GM18870 (cell line): ENCODE results near the gene OPCML.

ENCODE experiments used
- ATAC-seq: cut with Tn5 transposase; IDR thresholded peaks from one replicate; pipeline ENCODE4 v1.9.1; 2021; ENCODE audit warnings: moderate library complexity; ENCODE audit not compliant: unreplicated experiment

The OPCML gene

DNA sequence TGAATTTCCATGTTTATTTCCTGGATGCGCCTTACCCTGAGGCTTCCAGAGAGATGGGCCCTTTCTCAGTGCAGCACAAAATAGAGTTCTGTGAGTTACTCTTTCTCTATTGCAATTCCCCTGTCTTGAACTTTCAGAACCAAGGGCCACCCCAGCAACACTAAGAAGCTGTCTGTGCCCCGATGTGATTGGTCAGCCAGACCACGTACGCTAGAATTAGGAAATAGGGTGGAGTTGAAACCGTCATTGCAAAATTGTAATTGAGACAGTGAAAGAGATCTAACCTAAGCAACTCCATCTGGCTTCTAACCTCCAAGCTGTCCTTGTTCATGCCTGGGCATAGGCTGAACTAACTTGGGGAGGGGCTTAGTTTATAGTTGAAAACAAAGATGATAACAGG lies 981.3 kb downstream of the OPCML start:
- ATAC-seq = no peak

DNA sequence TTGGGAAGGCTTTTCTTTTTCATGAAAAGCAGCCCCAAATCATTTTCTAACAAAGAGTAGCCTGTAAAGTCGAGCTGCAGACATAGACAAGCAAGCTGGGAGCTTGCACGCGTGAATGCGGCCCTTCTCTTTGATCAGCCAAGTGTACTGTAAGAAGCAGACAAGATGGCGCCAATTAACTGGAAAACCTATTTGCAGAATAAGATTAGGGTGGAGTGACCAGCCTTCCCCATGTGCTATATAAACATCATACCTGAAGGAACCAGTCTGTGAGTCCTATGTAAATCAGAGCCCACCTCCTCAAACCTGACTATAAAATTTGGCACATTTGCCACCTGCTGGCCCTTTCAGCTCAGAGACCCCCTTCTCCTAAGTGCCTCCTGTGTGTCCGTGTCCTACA lies 982.7 kb downstream of the OPCML start:
- no peak for ATAC-seq

DNA sequence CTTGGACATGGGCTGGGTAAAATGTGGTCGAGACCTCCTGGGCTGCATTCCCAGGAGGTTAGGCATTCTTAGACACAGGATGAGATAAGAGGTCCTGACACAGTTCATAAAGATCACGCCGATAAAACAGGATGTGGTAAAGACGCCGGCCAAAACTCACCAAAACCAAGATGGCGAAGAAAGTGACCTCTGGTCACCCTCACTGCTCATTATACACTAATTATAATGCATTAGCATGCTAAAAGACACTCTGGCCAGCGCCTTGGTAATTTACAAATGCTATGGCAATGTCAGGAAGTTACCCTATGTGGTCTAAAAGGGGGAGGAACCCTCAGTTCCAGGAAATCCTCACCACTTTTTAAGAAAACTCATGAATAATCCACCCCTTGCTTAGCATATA lies 983.3 kb downstream of the OPCML start:
- no peak for ATAC-seq

DNA sequence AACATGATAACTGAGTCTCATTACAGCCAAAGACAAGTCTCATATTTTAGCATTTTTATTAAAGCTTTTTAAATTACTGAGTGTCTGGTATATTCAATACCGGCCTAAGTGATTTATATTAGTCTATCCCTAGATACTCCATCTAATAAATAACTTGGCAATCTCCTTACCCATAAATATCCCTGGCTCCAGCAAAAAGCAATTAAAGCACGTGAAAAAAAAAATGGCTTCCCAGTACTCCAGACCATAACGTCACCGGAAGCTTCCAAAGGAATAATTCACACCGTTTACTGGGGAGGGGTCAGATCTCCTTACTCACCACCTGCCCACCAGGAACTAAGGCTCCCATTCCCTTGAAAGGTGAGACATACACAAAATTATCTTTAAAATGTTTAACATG lies 988.3 kb downstream of the OPCML start:
- ATAC-seq = no peak

DNA sequence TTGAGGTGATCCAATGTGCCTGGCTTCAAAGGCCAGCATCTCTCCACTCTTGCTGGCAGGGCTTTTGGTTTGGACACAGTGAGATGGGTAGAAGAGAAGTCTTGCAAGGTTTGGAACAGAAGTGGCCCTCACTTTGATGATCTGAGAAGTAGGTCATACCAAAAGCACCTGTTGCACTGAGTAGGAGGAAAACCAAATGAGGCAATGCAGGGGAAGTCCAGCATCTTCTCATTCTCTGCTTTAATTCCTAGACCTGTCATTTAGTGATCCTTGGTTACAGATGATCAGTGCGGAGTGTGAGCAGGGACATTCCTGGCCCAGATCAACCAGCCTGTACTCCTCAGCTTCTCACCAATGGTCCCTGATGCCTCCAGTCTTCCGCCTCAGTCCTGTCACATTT lies 990.5 kb downstream of the OPCML start:
- no peak for ATAC-seq

DNA sequence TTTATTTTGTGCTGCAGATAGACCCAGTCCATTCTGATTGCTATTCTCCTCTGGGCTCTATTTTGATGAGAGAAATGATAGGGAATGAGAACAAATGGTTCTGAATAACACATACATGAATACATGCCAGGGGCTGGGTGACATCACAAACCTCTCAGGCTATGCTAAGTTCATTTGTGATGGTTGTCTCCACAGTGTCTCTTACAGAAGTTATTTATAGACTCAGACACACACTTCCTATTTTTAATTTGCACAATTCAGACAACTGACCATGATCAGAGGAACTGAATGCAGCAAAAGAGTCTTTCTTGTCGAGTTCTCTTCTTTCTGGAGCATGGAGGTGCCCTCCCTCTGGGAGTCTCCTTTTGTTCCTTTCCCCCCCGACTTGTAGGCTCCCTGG lies 991.7 kb downstream of the OPCML start:
- no peak for ATAC-seq

DNA sequence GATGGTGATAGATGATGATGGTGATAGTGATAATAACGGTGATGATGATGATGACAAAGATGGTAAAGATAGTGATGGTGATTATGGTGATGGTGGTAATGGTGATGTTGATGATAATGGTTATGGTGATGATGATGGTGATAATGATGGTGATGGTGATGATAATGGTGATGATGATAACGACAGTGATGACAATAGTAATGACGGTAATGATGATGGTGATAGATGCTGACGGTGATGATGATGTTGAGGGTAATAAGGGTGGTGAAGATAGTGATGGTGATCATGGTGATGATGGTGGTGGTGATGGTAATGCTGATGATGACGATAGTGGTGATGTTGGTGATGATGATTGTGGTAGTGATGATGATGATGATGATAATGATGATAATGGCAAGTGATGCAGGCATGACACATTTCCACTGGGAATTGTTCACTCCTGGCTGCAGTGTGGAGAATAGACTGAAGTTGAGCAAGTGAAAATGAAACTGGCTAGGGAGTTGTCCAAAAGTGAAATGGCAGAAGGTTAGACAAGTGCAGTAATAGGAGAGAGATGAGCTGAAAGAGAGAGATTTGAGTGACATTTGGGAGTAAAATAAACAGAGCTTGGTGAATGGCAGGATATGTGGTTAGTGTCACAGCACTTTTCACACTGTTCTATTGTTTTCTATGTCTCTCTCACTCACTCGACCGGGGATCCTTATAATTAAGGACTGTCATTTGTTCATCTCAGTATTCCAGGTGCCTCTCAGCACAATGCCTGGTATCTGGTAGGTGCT lies 992.5 kb downstream of the OPCML start:
- ATAC-seq = no peak

DNA sequence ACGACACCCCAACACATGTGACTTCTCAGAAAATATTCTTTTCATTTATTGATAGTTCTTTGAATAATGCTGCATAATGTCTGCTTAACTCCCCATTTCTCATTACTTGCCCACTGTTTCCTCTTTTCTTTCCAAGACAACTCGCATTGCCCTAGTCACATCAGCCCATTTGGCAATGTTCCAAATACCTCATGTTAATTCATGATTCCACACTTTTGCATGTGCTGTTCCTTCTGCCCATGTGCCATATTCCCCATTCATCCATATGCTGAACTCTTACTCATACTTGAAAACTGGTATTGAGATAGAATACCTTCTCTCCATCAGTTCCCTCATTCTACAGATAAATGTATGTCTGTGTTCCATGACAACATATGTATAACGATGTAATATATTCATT lies 993.7 kb downstream of the OPCML start:
- ATAC-seq = no peak

DNA sequence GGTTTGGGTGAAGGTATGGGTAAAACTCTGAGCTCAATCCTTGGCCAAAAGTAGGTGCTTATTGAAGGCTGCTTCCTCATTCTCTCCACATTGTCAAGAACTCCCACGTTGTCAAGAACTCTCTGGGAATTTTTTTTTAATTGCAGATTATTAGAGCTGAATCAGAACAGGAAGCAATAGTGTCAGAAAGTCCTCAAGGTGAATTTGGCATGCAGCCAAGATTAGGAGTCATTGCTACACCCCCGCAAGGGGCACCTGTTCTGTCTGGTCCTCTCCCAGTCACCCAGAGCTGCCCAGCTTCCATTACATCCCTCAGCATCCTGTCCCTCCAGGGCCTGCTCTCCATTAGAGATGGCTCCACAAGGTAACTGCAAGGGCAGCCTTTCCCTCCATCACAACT lies 996.5 kb downstream of the OPCML start:
- ATAC-seq = no peak

DNA sequence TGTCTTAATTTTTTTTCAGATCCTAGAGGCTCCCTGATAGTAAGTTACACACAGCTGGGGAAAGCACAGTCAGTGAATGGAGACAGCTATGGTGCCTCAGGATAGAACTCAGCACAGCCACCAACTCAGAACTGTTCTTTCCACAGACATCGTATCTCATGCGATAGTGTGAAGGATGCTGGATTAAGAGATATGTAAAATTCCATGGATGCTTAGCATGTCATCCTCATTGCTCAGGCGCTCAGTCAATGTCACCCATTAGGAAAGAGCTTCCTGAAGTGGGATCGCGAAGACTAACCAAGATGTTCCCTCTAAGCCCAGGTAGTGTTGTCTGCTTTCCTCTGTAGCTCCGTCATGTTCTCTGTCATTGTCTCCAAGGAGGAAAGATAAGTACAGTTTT lies 1000.4 kb downstream of the OPCML start:
- ATAC-seq = no peak

DNA sequence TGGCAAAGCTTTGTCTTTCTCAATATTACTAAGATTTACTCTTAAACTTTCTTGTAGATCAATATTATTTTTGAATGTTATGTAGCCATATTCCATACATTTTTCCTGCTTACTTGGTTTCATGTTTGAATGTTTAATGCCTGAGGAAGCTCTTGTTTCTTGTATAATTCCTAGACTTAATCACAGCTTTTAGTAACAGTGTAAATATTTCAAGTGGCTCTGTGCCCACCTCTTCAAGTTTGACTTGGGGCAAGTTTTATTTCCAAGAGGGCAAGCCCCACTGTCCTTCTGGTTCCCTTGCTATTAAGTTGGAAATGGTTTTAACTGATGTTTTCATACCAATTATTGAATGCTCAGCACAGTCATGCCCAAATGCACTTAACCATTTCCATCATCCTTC lies 1004.1 kb downstream of the OPCML start:
- ATAC-seq = no peak

DNA sequence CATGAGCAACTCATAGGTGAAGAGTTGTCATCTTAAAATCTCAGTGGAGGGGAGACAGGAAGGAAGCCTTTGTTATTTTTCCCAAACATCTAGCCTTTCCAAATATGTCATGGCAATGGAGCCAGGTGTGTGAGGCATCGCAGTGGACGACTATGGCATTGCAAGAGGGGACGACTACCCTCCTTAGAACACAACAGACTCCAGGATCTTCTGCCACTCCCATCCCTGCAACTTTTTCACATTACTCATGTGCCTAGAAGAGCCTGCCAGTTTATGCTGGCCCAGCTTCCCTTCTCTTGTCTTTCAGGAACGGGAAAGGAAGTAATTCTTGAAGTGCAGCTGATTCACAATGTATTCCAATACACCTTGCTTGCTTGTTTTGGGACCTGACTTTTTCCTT lies 1008.4 kb downstream of the OPCML start:
- ATAC-seq = no peak

DNA sequence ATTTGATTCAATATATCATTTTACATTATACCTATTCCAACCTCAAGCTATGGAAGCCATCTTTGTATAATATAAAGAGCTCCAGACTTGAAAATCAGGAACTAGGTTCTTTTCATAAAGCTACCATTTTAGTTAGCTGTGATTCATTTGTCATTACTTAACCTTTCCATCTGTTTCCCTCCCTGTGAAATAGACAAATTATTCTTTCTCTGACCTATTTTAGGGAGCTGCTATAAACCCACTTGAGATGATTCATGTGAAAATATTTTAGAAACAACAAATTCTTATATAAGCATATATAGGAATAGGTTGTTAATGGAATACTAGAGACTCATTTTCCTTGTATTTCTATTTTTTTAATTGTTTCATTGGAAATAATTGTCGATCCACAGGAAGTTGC lies 1012.1 kb downstream of the OPCML start:
- no peak for ATAC-seq

DNA sequence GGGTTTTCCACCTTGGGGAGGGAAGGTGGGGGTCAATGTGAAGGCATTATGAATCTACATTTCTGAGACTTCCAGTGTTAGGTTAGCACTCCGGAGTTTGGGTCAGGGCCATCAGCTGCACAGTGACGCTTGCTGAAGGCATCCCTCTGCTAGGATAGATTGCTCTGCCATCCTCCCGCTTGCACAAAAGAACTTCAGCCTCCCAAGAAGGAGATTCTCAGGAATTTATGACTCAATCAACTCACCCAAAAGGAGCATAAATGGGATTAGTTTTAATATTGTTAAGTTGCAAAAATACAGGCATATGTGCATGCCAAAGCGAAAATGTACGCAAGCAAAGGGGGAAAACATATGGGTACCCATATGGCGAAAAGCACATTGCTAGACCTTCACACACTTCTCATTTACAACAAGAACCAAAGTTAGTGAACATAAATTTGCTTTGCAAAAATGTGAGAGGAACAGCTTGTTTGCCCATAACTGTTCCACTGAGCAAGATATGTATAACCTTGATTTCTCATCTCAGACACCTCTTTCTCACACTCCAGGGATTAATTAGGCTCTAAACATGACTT lies 1013.0 kb downstream of the OPCML start:
- no peak for ATAC-seq

DNA sequence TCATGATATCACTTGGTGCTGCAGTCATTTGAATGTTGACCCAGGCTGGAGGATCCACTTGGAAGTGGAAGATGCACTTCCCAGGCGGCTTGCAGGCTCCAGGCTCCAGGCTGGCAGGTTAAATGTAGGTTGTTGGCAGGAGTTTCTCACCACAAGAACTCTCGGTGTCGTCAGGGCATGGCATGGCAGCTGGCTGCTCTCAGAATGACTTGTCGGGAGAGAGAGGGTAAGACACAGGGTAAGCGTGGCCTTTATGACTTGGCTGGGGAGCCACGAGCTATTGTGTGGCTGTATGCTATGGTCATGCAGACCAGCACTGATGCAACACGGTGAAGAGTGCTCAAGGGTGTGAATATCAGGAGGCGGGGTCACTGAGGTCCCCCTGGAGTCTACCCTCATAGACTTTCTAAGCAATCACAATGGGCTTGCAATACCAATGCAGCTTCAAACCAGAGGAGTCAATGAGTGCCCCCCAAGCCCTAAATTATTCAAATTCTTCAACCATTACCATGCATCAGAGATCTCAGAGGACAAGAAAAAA lies 1027.7 kb downstream of the OPCML start:
- no peak for ATAC-seq

DNA sequence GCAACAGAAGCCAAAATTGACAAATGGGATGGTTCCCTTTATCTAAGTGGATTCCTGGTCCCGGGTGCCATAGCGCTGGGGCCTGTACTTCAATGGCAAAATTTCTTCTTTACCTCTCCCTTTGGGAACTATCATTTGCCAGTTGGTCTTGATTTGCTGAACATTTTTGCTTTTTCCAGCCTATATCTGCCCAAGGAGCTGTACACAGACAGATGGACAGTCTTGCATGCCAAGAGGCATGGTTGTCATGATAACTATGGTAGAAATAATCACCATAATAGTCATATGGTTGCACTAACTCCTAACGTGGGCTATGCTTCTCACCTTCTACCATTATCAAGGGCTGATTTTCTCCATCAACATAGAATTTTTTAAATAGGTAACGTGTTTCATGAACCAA lies 1030.9 kb downstream of the OPCML start:
- ATAC-seq = no peak

DNA sequence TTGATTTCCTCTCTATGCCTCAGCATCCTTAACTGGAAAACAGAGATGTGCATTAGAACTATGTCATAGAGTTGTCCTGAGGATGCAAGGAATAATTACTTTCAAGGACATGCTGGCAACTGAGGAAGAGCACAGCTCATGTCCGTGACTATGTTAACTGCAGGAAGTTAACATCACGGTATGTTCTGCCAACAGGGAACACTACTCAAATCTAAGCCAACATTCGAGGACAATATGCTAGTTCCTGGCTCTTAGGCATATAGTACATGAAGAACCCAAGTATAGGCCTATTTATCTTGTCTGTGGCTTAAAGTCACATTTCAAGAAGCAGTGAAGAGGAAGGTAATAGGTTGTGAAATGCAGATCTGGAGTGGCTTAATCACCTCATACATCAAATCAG lies 1032.6 kb downstream of the OPCML start:
- ATAC-seq = no peak

DNA sequence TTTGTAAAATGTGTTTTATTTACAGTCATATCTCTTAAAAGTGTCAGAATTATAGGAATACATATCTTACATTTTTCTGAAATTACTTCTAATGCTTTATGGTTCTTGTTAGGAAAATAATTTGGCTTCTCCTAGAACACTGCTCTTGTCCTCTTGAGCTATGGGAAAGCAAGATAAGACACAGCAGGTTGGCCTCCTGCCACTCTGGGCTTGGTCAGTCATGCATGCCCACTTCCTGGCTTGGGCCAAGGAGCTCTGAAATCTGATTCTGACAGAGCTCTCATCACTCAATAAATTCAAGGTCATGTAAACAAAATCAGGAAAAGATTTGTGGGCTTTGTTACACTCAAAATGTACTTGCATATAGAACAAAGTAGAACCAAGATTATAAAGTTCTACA lies 1036.0 kb downstream of the OPCML start:
- ATAC-seq = no peak

DNA sequence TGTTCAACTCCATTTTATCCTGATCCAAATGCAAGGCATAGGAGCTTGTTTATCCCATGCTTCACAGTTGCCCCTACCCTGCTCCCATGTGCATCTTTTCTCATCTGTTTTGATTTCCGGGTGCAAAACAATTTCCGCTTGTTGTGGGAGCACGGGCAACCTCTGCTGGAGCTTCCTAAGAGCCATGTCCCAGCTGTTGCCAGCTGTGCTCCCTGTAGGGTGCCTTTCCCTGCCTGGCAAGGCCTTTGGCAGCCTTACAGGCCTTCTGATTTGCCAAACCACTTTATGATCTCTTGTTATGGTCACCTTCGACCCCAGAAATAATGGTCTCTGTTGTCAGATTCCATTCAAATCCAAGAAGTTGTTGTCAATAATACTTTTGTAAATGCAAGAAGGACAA lies 1038.5 kb downstream of the OPCML start:
- no peak for ATAC-seq

DNA sequence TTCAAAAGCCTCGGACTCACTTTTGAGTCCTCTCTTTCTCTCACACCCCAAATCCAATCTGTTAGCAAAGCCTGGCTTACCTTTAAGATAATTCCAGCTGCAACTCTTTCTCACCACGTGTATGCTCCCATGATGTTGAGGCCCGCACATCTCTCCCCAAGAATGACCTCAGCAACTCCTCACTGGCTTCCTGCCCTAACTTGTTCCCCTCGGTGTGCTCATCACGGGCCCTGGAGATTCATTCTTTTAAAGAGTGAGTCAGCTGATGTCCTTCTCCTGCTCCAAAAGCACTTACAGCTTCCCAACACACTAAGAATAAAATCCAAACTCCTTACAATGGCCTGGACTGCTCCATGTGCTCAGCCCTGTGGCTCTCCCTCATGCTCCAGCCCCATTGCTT lies 1041.3 kb downstream of the OPCML start:
- ATAC-seq = no peak

DNA sequence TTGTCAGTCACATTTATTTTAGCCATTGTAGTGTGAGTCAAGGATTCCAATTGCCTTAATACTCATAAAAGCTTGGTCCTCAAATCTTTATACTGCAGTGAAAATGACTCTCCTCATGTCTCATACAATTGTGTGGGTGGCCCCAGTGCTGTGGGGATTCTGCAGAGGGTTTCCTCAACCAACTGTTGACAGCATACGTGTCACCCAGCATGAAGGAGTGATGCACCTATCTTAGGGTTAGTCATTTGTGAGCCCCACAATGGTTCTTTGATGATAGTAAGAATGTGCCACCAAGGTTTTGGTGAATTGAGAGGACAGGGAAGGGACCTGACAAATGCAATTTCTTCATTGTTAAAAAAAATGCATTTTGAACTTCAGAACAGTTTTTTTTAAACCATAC lies 1046.2 kb downstream of the OPCML start:
- no peak for ATAC-seq

DNA sequence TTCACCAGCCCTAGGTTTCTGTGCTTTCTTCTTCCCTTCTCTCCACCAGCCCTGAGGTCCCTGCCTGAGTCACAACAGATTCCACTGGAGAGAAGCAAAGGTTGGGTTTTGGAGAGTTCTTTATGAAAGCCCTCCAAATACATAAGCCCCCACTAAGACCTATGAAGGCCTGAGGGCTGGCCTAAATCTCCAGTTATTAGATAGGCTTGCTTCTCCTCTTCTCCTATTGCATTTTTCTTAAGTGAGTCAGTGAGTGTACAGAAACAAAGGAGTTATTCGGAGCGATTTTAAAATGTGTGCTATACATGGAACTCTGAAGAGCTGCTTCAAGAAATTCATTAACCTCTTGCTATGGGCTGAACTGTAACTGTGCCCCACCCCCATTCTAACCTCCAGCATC lies 1057.3 kb downstream of the OPCML start:
- no peak for ATAC-seq
